OCI-LY7 (cell line): ENCODE results near the gene MRPS12. TPM values are rescaled to one million over a fixed set of nuclear protein-coding genes. Genes with fewer than 3 reads are reported as not detected.

Experiments
- BruUV-seq: library from RNA; stranded (reverse); fragments of 400-500 nt; replicated peaks from 2 replicates; lab custom pipeline; 2021; lab: Mats Ljungman, UMichigan
- CTCF ChIA-PET: fragments of 300-600 bp; sonication (Branson Sonifier 250); formaldehyde crosslinking; loops from one replicate; lab custom pipeline; 2022; ENCODE audit warnings: antibody characterized with exemption; ENCODE audit not compliant: unreplicated experiment; lab: Charles Lee
- POLR2A ChIA-PET: fragments of 300-600 bp; sonication (Branson Sonifier 250); formaldehyde crosslinking; loops from one replicate; lab custom pipeline; 2022; ENCODE audit warnings: antibody characterized with exemption; lab: Charles Lee
- DNase-seq: peaks from one replicate; pipeline ENCODE4 v3.0.0-alpha.2; 2015; ENCODE audit warnings: low spot score
- H2AFZ ChIP-seq: fragments of 200-600 bp; sonication (generic), shearing (Covaris generic); 2 replicates; pipeline ENCODE4 v1.6.1; 2014; ENCODE audit warnings: mild to moderate bottlenecking, antibody characterized with exemption, low read length, moderate library complexity
- H3K27ac ChIP-seq: fragments of 200-600 bp; sonication (generic); 2 replicates; pipeline ENCODE4 v1.5.1; 2014; ENCODE audit warnings: mixed run types, low read depth, mild to moderate bottlenecking, moderate library complexity, low read length, inconsistent platforms; ENCODE audit not compliant: poor library complexity, severe bottlenecking
- H3K36me3 ChIP-seq: fragments of 200-600 bp; sonication (generic); 2 replicates; pipeline ENCODE4 v1.6.1; 2014; ENCODE audit warnings: mild to moderate bottlenecking, antibody characterized with exemption, low read length, moderate library complexity, mixed read lengths; ENCODE audit not compliant: insufficient read depth
- H3K4me1 ChIP-seq: fragments of 200-600 bp; sonication (generic); 2 replicates; pipeline ENCODE4 v1.5.1; 2014; ENCODE audit warnings: mild to moderate bottlenecking, low read length; ENCODE audit not compliant: insufficient read depth, poor library complexity, severe bottlenecking
- H3K4me2 ChIP-seq: fragments of 200-600 bp; sonication (generic); 2 replicates; pipeline ENCODE4 v1.6.1; 2014; ENCODE audit warnings: mild to moderate bottlenecking, low read length
- H3K4me3 ChIP-seq: fragments of 200-600 bp; sonication (generic); 2 replicates; pipeline ENCODE4 v1.5.1; 2014; ENCODE audit warnings: mild to moderate bottlenecking, low read depth, low read length; ENCODE audit not compliant: poor library complexity, severe bottlenecking
- H3K79me2 ChIP-seq: fragments of 200-600 bp; sonication (generic); 2 replicates; pipeline ENCODE4 v1.6.1; 2016; ENCODE audit warnings: low read depth, mild to moderate bottlenecking, low read length, moderate library complexity, mixed read lengths; ENCODE audit not compliant: insufficient read depth
- H3K9me2 ChIP-seq: fragments of 200-600 bp; sonication (generic); 2 replicates; pipeline ENCODE4 v1.6.1; 2016; ENCODE audit warnings: mild to moderate bottlenecking, low read length, mixed read lengths; ENCODE audit not compliant: insufficient read depth
- H3K9me3 ChIP-seq: fragments of 200-600 bp; sonication (generic); 2 replicates; pipeline ENCODE4 v1.6.1; 2014; ENCODE audit warnings: mild to moderate bottlenecking, mixed run types, low read length, mixed read lengths
- H4K20me1 ChIP-seq: fragments of 200-600 bp; sonication (generic); 2 replicates; pipeline ENCODE4 v1.6.1; 2014; ENCODE audit warnings: mild to moderate bottlenecking, antibody characterized with exemption, low read length, moderate library complexity, mixed read lengths; ENCODE audit not compliant: insufficient read depth
- EZH2phosphoT487 ChIP-seq: fragments of 200-600 bp; sonication (generic); IDR thresholded peaks from 2 replicates; pipeline ENCODE4 v1.6.1; 2018; ENCODE audit warnings: low read depth, borderline replicate concordance, mild to moderate bottlenecking, mixed run types, antibody characterized with exemption, low read length, moderate library complexity, mixed read lengths
- intact Hi-C: fragments of 100-400 bp; cut with micrococcal nuclease; formaldehyde crosslinking; loops from one replicate; pipeline ENCODE4 v1.10.0; 2022; ENCODE audit not compliant: unreplicated experiment
- total RNA-seq, 2 experiments: library from RNA; depleted of rRNA in 1 of 2; stranded (reverse); fragments of >200 nt in 1 of 2; shearing (Covaris generic) in 1 of 2; gene quantifications; 2 replicates each; pipeline ENCODE4 v1.2.3, GENCODE V29; 2014 to 2022
- TF ChIP-seq, protein P1 (sequence below): fragments of 200-600 bp; sonication (generic); conservative IDR thresholded peaks from 2 replicates; pipeline ENCODE4 v1.5.1; 2014; ENCODE audit warnings: mild to moderate bottlenecking, antibody characterized with exemption, low read length, moderate library complexity, mixed read lengths

Gene MRPS12
- total RNA-seq, 2 experiments from 2014 or later, result 63.5 to 74.6 TPM

DNA sequence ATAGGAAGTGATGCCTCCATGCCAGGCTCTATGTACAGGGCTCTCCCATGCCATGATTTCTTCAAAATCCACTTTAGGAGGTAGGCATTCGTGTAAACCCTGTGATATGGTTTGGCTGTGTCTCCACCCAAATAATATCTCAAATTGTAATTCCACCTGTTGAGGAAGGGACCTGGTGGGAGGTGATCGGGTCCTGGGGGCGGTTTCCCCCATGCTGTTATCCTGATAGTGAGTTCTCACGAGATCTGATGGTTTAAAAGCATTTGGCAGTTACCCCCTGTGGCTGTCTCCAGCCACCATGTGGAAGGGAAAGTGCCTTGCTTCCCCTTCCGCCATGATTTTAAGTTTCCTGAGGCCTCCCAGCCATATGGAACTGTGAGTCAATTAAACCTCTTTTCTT is 8.3 kb upstream of the MRPS12 start:
- Histone ChIP-seq H3K79me2 (peaks cover under 1% of the 10 kb centered on the region; the same call in 1 of the 2 replicates), H4K20me1 (no peaks in the 10 kb centered on the region), H3K4me2 (no peak overlapping the region), H3K27ac (no peak overlapping the region), H3K4me1 (no peaks in the 10 kb centered on the region), H3K4me3 (no peak overlapping the region), H3K9me3 (no peaks in the 10 kb centered on the region), H3K36me3 (peaks cover 35% of the 10 kb centered on the region), H3K9me2 (no peaks in the 10 kb centered on the region), H2AFZ (no peak overlapping the region)
- intact Hi-C loops, result no loop called here
- ChIA-PET POLR2A (no interaction called here), CTCF (no interaction called here)
- DNase-seq, result no peak
- no TSS peak for BruUV-seq
- TF ChIP-seq EZH2phosphoT487, result no peak
- TF ChIP-seq, protein P1, sequence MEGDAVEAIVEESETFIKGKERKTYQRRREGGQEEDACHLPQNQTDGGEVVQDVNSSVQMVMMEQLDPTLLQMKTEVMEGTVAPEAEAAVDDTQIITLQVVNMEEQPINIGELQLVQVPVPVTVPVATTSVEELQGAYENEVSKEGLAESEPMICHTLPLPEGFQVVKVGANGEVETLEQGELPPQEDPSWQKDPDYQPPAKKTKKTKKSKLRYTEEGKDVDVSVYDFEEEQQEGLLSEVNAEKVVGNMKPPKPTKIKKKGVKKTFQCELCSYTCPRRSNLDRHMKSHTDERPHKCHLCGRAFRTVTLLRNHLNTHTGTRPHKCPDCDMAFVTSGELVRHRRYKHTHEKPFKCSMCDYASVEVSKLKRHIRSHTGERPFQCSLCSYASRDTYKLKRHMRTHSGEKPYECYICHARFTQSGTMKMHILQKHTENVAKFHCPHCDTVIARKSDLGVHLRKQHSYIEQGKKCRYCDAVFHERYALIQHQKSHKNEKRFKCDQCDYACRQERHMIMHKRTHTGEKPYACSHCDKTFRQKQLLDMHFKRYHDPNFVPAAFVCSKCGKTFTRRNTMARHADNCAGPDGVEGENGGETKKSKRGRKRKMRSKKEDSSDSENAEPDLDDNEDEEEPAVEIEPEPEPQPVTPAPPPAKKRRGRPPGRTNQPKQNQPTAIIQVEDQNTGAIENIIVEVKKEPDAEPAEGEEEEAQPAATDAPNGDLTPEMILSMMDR, result no peak

DNA sequence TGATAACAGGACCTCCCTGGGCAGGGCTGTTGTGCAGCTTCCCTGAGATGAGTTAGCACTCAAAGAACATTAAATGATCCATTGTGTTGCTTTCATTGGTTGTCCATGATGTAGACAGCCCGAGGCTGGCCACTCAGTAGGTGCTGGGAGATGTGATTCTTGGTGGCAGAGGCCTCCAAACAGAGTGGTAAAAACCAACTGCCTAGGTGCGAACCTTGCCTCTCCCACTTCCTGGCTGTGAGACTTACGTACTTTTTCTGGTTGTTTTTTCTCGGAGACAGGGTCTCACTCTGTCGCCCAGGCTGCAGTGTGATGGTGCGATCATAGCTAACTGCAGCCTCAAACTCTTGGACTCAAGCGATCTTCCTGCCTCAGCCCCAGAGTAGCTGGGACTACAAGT is 6.4 kb upstream of the MRPS12 start:
- TF ChIP-seq, protein P1, result no peak
- no peak for TF ChIP-seq EZH2phosphoT487
- CTCF ChIA-PET, result no interaction called here
- Histone ChIP-seq H3K9me3 (no peaks in the 10 kb centered on the region), H3K4me3 (no peak overlapping the region), H3K9me2 (no peaks in the 10 kb centered on the region), H3K4me2 (no peak overlapping the region), H2AFZ (no peak overlapping the region), H3K36me3 (peaks cover 48% of the 10 kb centered on the region), H3K4me1 (peaks cover 9% of the 10 kb centered on the region), H3K79me2 (peaks cover 19% of the 10 kb centered on the region), H4K20me1 (no peaks in the 10 kb centered on the region), H3K27ac (no peak overlapping the region)
- intact Hi-C loops, result no loop called here
- BruUV-seq, result no TSS peak
- no peak for DNase-seq
- POLR2A ChIA-PET, result interaction anchor here (0.6 kb wide), 1 partner anchor 34 kb away, joined by 3 read pairs; no protein-coding TSS in a partner anchor

- H3K27ac ChIP-seq, result no peak overlapping the region
- H3K4me1 ChIP-seq, result peaks cover 31% of the 10 kb centered on the region
- no peak overlapping the region for H2AFZ ChIP-seq
- TF ChIP-seq EZH2phosphoT487, result no peak
- TF ChIP-seq, protein P1, result no peak
- intact Hi-C loops, result no loop called here
- no TSS peak for BruUV-seq
- CTCF ChIA-PET, result no interaction called here
- peaks cover 45% of the 10 kb centered on the region for H3K79me2 ChIP-seq
- no peaks in the 10 kb centered on the region for H4K20me1 ChIP-seq
- peaks cover 53% of the 10 kb centered on the region for H3K36me3 ChIP-seq
- DNase-seq, result no peak
- H3K9me3 ChIP-seq, result no peaks in the 10 kb centered on the region
- no peaks in the 10 kb centered on the region for H3K9me2 ChIP-seq
- no peak overlapping the region for H3K4me3 ChIP-seq
- H3K4me2 ChIP-seq, result no peak overlapping the region; the same call in 1 of the 2 replicates
- POLR2A ChIA-PET, result no interaction called here
Measured at GRCh38 chr19:38928391-38929001, 2.2 kb upstream of the MRPS12 start.
